ENCODE results near the gene LAMC1.

- TF ChIP-seq PAX5 (IDR thresholded peaks at IDR 0.05; ENCODE audit: insufficient read depth, low read length, severe bottlenecking) = no peak
- no peak for TF ChIP-seq POLR2A (IDR thresholded peaks at IDR 0.05; ENCODE audit: low read depth, low read length)
- no peak for TF ChIP-seq TAF1 (IDR thresholded peaks at IDR 0.05; ENCODE audit: low read depth, low read length)
Measured at GRCh38 chr1:183079712-183080388, 56.6 kb downstream of the LAMC1 start.
